ENCODE results near the gene PRUNE2. TPM values are rescaled to one million over a fixed set of nuclear protein-coding genes. Genes with fewer than 3 reads are reported as not detected.

PRUNE2 gene
- total and polyA plus RNA-seq, 9 of the 15 experiments (the other 6 are each of a cell fraction or from before 2014, with no cell fraction given), result 0.05 to 0.45 (median 0.18) TPM; not detected in 1

DNA sequence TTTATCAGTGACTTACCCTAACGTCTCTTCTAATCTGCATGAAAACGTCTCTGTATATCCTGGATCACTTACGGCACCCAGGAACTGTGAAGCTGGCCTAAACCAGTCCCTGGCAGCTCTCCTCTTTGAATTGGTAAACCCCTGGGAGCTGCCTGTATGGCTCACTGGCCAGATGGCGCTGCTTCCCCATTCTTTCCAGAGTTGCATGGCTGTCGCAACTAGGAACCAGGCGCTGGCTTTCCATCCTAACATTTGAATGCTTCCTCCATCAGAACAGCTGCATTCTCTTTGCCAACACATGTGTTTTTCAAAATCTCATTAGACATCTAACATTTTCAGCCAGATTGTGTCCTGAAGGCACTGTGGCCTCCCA is 149.7 kb downstream of the PRUNE2 start (continued):
- TF ChIP-seq, protein P1, sequence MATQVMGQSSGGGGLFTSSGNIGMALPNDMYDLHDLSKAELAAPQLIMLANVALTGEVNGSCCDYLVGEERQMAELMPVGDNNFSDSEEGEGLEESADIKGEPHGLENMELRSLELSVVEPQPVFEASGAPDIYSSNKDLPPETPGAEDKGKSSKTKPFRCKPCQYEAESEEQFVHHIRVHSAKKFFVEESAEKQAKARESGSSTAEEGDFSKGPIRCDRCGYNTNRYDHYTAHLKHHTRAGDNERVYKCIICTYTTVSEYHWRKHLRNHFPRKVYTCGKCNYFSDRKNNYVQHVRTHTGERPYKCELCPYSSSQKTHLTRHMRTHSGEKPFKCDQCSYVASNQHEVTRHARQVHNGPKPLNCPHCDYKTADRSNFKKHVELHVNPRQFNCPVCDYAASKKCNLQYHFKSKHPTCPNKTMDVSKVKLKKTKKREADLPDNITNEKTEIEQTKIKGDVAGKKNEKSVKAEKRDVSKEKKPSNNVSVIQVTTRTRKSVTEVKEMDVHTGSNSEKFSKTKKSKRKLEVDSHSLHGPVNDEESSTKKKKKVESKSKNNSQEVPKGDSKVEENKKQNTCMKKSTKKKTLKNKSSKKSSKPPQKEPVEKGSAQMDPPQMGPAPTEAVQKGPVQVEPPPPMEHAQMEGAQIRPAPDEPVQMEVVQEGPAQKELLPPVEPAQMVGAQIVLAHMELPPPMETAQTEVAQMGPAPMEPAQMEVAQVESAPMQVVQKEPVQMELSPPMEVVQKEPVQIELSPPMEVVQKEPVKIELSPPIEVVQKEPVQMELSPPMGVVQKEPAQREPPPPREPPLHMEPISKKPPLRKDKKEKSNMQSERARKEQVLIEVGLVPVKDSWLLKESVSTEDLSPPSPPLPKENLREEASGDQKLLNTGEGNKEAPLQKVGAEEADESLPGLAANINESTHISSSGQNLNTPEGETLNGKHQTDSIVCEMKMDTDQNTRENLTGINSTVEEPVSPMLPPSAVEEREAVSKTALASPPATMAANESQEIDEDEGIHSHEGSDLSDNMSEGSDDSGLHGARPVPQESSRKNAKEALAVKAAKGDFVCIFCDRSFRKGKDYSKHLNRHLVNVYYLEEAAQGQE (IDR thresholded peaks at IDR 0.05; ENCODE audit: borderline replicate concordance), result peak; percentile 56
- TF ChIP-seq, protein P1 (CRISPR knock-in tag; IDR thresholded peaks at IDR 0.05; ENCODE audit: low read depth), result no peak
- TF ChIP-seq PHF21A (IDR thresholded peaks at IDR 0.05; ENCODE audit: borderline replicate concordance, low read depth), result no peak
- TF ChIP-seq RAD21 (CRISPR knock-in tag; conservative IDR thresholded peaks at IDR 0.05 in 1 of 2, IDR thresholded peaks at IDR 0.05 in 1 of 2), result peak in 1 of 2 experiments; percentile 34; a peak in 2 of 4 replicates
- TF ChIP-seq, protein P2, sequence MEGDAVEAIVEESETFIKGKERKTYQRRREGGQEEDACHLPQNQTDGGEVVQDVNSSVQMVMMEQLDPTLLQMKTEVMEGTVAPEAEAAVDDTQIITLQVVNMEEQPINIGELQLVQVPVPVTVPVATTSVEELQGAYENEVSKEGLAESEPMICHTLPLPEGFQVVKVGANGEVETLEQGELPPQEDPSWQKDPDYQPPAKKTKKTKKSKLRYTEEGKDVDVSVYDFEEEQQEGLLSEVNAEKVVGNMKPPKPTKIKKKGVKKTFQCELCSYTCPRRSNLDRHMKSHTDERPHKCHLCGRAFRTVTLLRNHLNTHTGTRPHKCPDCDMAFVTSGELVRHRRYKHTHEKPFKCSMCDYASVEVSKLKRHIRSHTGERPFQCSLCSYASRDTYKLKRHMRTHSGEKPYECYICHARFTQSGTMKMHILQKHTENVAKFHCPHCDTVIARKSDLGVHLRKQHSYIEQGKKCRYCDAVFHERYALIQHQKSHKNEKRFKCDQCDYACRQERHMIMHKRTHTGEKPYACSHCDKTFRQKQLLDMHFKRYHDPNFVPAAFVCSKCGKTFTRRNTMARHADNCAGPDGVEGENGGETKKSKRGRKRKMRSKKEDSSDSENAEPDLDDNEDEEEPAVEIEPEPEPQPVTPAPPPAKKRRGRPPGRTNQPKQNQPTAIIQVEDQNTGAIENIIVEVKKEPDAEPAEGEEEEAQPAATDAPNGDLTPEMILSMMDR (IDR thresholded peaks at IDR 0.05 in 2 of 3, conservative IDR thresholded peaks at IDR 0.05 in 1 of 3; ENCODE audit: insufficient read depth in 2 of 3, low read depth in 1 of 3, low read length in 3 of 3), result peak in 2 of 3 experiments; percentile 31 to 40; a peak in 3 of 6 replicates

Measured in K562 (cell line).